Prostate gland (tissue), 2 donors: ENCODE data around the gene CD52. TPM values are rescaled to one million over a fixed set of nuclear protein-coding genes. Genes with fewer than 3 reads are reported as not detected.

Experiments used
- DNase-seq: peaks from one replicate; pipeline ENCODE4 v3.0.0-alpha.2; 2019; ENCODE audit warnings: low spot score
- H3K27ac ChIP-seq, 2 donors: fragments of 200-600 bp; sonication (generic); 2 replicates each; pipeline ENCODE4 v1.5.1; 2017 to 2019
- H3K27me3 ChIP-seq: fragments of 200-600 bp; sonication (generic); replicated peaks from 2 replicates; pipeline ENCODE4 v1.5.1; 2019; ENCODE audit not compliant: insufficient read depth
- H3K36me3 ChIP-seq, 2 donors: fragments of 200-600 bp; sonication (generic); 1 replicate in 1 of 2; 2 replicates in 1 of 2; pipeline versions ENCODE4 v1.5.1 to v1.8.1; 2017 to 2019
- H3K4me1 ChIP-seq: fragments of 200-600 bp; sonication (generic); replicated peaks from 2 replicates; pipeline ENCODE4 v1.5.1; 2019
- H3K4me3 ChIP-seq, 2 donors: fragments of 200-600 bp; sonication (generic); 2 replicates each; pipeline ENCODE4 v1.5.1; 2017 to 2019
- H3K9me3 ChIP-seq: fragments of 200-600 bp; sonication (generic); 2 replicates; pipeline ENCODE4 v1.5.1; 2017
- POLR2A ChIP-seq: fragments of 450-650 bp; IDR thresholded peaks from one replicate; pipeline ENCODE4 v1.6.1; 2016; ENCODE audit warnings: antibody characterized with exemption, mild to moderate bottlenecking
- POLR2AphosphoS5 ChIP-seq: sonication (generic); formaldehyde crosslinking; IDR thresholded peaks from one replicate; pipeline ENCODE4 v1.6.1; 2017; ENCODE audit warnings: antibody characterized with exemption
- WGBS: methylation state at CpG from one replicate; pipeline ENCODE4 v1.1.5; 2018; 5-methylcytosine and 5-hydroxymethylcytosine counted together
- intact Hi-C: fragments of 100-400 bp; cut with DNase I; formaldehyde crosslinking; loops from one replicate; pipeline ENCODE4 v1.14.2; 2022
- total RNA-seq, 2 donors: library from RNA; depleted of rRNA; stranded (reverse); fragments of >200 nt; gene quantifications; one replicate each; pipeline ENCODE4 v1.1.0, GENCODE V29; 2016
- TF ChIP-seq, protein P1 (sequence below), 4 experiments: fragments of 200-600 bp in 2 of 4; fragments of 450-650 bp in 2 of 4; sonication (generic) in 2 of 4; IDR thresholded peaks; 1 replicate in 3 of 4; 2 replicates in 1 of 4; pipeline ENCODE4 v1.5.1; 2016 to 2019; ENCODE audit warnings: antibody characterized with exemption in 4 of 4, mild to moderate bottlenecking in 2 of 4, moderate library complexity in 2 of 4

The CD52 gene
- total RNA-seq, 2 donors from 2014 or later, result 3.2 to 5.3 TPM

DNA sequence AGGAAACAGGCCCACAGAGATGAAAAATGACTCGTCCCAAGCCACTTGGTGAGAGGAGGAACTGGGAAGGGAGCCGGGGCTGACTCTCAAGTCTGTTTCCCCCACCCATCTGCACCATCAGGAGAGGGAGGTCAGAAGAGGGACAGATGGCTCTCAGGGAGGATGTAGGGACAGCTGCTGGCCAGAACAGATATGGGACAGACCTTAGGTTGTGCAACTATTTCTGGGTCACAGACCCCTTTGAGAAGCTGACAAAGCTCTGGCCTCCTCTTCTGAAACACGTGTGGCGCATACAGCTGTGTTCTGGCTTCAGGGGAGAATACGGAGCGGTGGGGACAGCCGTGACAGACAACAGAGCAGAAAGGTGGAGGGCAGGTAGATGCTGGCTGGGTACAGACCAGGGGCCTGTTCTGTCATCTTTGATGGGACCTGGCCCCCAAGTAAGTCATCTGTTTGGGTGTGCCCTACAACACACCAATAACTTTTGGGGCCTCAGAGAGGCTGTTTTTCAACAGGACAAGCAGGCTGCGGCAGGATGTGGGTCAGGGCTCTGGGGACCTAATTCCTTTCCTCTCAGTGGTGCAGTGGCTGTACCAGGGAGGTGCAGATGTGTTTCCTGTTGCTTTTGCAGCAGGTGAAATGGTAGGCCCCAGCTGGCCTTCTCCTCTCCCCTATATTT is 30.6 kb upstream of the CD52 start:
- TF ChIP-seq, protein P1, sequence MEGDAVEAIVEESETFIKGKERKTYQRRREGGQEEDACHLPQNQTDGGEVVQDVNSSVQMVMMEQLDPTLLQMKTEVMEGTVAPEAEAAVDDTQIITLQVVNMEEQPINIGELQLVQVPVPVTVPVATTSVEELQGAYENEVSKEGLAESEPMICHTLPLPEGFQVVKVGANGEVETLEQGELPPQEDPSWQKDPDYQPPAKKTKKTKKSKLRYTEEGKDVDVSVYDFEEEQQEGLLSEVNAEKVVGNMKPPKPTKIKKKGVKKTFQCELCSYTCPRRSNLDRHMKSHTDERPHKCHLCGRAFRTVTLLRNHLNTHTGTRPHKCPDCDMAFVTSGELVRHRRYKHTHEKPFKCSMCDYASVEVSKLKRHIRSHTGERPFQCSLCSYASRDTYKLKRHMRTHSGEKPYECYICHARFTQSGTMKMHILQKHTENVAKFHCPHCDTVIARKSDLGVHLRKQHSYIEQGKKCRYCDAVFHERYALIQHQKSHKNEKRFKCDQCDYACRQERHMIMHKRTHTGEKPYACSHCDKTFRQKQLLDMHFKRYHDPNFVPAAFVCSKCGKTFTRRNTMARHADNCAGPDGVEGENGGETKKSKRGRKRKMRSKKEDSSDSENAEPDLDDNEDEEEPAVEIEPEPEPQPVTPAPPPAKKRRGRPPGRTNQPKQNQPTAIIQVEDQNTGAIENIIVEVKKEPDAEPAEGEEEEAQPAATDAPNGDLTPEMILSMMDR (IDR thresholded peaks at IDR 0.05), result no peak
- TF ChIP-seq POLR2AphosphoS5 (no peak), POLR2A (no peak)
- intact Hi-C loops, result no loop called here
- H3K4me1 ChIP-seq, result no peaks in the 10 kb centered on the region
- no peaks in the 10 kb centered on the region for H3K36me3 ChIP-seq
- H3K27me3 ChIP-seq, result no peaks in the 10 kb centered on the region
- no peak for DNase-seq
- H3K27ac ChIP-seq, result no peak overlapping the region
- no peaks in the 10 kb centered on the region for H3K9me3 ChIP-seq
- H3K4me3 ChIP-seq, result no peak overlapping the region
- WGBS, result 72% methylated on average over 8 of the region's 8 CpGs

DNA sequence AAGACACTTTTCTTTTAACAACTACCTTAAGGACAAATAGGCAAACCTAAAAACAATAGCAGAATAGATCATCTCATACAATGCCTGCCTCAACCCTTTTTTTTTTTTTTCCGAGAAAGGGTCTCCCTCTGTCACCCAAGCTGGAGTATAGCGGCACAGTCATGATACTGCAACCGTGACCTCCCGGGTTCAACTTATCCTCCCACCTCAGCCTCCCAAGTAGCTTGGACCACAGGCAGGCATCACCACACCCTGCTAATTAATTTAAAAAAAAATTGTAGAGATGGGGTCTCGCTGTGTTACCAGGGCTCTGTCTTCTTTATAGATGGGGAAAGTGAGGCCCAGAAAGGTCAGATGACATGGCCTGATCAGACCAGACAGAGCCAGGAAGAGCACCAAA is 29.9 kb upstream of the CD52 start:
- no peaks in the 10 kb centered on the region for H3K36me3 ChIP-seq
- intact Hi-C loops, result no loop called here
- no peaks in the 10 kb centered on the region for H3K4me1 ChIP-seq
- no peak overlapping the region for H3K27ac ChIP-seq
- DNase-seq, result no peak
- no peak overlapping the region for H3K4me3 ChIP-seq
- WGBS, result 91% methylated on average over 5 of the region's 5 CpGs
- TF ChIP-seq POLR2AphosphoS5, result no peak
- TF ChIP-seq, protein P1 (IDR thresholded peaks at IDR 0.05), result no peak
- TF ChIP-seq POLR2A, result no peak
- no peaks in the 10 kb centered on the region for H3K9me3 ChIP-seq
- H3K27me3 ChIP-seq, result no peaks in the 10 kb centered on the region

DNA sequence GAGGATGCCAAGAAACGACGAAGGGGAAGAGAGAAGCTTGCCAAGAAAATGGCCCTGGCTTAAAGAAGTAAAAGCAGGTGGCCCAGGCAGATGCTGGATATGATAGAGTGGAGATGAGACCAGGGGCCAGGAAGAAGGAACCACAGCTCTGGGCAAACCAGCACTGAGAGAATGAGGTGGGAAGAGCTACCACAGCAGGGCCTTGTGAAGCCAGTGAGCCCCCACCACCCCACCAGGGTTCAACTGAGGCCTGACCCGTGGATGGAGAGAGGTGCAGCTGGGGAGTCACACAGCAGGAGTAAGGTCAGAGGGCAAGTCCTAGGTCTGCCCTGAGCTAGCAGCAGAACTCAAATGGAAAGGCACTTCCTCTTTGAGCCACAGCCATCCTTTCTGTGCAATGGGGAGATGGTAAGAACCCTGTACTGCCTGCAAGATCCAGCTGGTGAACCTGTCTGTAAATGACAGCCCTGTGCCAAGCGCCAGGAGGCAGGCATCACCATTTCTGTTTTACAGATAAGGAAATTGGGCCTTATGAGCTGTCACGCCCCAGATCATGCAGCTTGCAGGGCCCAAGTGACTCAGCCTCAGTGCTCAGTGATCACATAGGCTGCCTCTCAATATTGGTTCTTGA is 29.3 kb upstream of the CD52 start:
- Histone ChIP-seq H3K27ac (no peak overlapping the region), H3K9me3 (no peaks in the 10 kb centered on the region), H3K36me3 (no peaks in the 10 kb centered on the region), H3K27me3 (no peaks in the 10 kb centered on the region), H3K4me3 (no peak overlapping the region), H3K4me1 (no peaks in the 10 kb centered on the region)
- no peak for TF ChIP-seq POLR2A
- TF ChIP-seq, protein P1 (IDR thresholded peaks at IDR 0.05), result no peak
- TF ChIP-seq POLR2AphosphoS5, result no peak
- no peak for DNase-seq
- intact Hi-C loops, result no loop called here
- 53% methylated on average over 5 of the region's 5 CpGs for WGBS

DNA sequence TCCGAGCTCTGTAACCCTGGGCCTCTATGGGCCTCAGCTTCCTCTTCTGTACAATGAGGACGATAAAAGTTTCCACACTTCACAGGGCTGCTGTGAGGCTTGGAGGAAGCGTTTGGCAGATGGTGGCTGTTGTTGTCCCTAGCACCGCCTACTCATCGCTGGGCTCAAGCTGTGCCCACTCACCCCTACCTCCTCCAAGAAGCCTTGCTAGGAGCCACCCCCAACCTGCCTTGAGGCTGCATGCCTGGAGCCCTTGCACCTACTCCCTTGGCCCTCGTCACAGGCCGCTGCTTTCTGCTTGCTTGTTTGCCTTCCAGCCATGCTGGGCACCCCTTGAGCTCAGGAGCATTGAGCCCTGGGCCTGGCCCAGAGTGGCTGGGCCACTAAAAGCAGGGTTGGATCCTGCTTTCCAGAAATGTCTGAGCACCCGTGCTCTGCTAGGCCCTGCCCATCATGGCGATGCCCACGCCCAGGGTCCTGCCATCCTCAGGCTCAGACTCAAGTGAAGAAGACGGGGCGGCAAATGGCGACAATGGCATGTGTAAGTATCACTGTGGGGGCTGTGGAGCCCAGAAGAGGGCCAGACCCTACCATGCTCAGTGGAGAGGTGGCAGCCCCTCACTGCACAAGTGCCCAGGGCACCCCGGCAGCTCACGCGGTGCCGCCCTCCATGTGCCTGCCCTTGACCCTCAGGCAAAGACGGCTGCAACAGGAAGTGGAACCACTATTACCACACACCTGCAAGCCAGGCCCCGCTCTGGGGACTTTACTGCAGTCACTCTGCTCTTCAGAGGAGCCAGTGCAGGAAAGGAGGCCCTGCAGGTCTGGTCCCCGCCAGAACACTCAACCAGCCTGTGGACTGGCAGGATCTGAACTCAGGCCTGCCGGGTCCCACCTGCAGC is 28.3 kb upstream of the CD52 start:
- no peaks in the 10 kb centered on the region for H3K27me3 ChIP-seq
- H3K36me3 ChIP-seq, result no peaks in the 10 kb centered on the region
- 83% methylated on average over 20 of the region's 21 CpGs for WGBS
- no peak overlapping the region for H3K4me3 ChIP-seq
- no peak overlapping the region for H3K27ac ChIP-seq
- DNase-seq, result no peak
- TF ChIP-seq, protein P1 (IDR thresholded peaks at IDR 0.05), result no peak
- TF ChIP-seq POLR2A, result no peak
- no peak for TF ChIP-seq POLR2AphosphoS5
- intact Hi-C loops, result no loop called here
- H3K4me1 ChIP-seq, result no peaks in the 10 kb centered on the region
- H3K9me3 ChIP-seq, result no peaks in the 10 kb centered on the region
